Measurements from ENCODE around the gene GXYLT2.

GRCh38 chr3:72862314-72863090, 25.3 kb upstream of the GXYLT2 start:
- TF ChIP-seq CTCF (IDR thresholded peaks at IDR 0.05) = no peak
- TF ChIP-seq EZH2 (IDR thresholded peaks at IDR 0.05; ENCODE audit: borderline replicate concordance, insufficient read depth, low read depth, low read length, poor library complexity, severe bottlenecking) = no peak

Measured in B cell (primary cell).